HT-29 (cell line): ENCODE results near the gene GMNN. TPM values are rescaled to one million over a fixed set of nuclear protein-coding genes. Genes with fewer than 3 reads are reported as not detected.

Experiments used
- DNase-seq: peaks from one replicate; pipeline ENCODE4 v3.0.0-alpha.2; 2015; ENCODE audit warnings: low spot score
- total RNA-seq: library from RNA; depleted of rRNA; stranded (reverse); fragments of >200 nt; shearing (Covaris generic); gene quantifications from 2 replicates; pipeline ENCODE4 v1.2.3, GENCODE V29; 2014; rRNA removed

Gene GMNN
- total RNA-seq, 1 experiment from 2014 or later: 47.5 TPM

DNA sequence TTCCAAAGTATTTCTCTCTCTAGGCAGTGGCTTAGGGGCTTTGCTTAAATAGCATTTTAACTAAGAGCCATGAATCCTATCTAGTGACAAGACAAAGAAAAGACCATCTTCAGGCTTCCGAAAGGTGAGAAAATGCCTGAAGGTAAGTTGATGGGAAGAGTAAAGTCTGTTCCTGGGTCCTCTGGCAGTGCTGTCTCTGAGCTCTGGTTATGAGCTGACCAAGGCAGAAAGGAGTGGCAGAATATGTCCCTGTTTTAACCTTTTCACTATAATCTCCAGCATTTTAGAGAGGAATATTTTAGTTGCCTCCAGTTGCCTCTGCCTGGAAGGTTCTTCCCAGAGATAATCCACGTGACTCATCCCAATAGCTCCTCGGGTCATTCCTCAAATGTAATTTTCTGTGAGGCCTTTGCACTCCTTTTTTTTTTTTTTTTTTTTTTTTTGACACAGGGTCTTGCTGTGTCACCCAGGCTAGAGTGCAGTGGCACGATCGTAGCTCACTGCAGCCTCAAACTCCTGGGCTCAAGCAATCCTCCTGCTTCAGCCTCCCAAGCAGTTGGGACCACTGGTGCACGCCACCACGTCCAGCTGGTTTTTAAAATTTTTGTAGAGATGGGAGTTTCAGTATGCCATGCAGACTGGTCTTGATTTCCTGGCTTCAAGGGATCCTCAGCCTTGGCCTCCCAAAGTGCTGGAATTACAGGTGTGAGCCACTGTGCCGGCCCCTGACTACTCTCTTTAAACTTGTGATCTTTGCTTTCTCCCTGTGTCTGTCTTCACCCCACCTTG lies 27.7 kb downstream of the GMNN start:
- no peak for DNase-seq

GRCh38 chr6:24807584-24807983 lies 32.8 kb downstream of the GMNN start:
- DNase-seq: no peak

GRCh38 chr6:24809728-24810127 lies 35.0 kb downstream of the GMNN start:
- no peak for DNase-seq

DNA sequence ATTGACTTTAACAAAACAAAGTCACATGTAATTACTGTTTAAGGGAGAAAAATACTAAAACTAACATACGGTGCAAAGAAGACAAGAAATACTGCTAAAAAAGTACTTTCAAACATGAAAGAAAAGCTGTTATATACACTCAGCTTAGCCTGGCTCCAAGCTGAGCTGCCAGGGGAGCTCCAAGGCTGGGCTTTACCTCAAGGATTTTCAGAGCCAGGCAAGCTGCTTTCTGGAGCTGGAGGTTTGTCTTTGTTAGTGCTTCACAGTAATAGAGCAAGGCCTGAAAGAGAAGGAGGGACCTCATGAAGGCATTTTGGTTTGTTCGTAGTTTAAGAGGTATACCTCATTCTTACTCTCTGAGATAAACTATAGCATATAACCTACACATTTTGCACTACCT lies 43.6 kb downstream of the GMNN start:
- DNase-seq: no peak

GRCh38 chr6:24821860-24822444 lies 47.2 kb downstream of the GMNN start:
- no peak for DNase-seq

DNA sequence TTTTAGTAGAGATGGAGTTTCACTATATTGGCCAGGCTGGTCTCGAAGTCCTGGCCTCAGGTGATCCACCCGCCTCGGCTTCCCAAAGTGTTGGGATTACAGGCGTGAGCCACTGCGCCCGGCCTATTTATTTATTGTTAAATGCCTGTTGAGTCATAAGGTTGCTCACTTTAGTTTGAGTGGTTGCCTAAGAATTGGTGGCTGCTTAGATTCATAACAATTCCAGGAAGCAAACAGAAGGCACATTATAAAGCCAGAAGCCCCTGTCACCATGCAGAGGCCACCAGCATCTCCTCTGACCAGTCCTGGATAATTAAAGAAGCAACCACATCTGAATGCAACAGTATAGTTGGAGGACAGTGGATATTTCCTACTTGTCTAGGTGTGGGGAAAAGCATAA lies 48.0 kb downstream of the GMNN start:
- DNase-seq: no peak

DNA sequence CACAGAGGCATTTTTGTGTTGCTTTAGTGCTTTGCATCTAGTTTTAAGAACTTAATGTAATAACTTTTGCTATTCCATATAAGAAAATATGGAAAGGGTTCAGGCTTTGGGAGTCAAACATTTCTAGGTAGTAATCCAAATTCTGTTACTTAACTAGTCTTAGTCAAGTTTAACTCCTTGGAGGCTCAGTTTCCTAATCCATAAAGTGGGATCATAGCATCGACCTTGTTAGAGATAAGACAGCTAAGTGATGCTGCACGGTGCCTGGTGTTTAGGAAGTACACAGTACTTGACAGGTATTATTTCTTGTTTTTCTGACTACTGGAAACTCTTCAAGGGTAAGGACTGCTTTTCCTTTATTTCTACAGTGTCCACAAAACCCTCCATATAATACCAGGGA lies 48.4 kb downstream of the GMNN start:
- no peak for DNase-seq

- no peak for DNase-seq
These were observed 49.6 kb downstream of the GMNN start for GRCh38 chr6:24824142-24824938.

GRCh38 chr6:24825130-24825630 lies 50.4 kb downstream of the GMNN start:
- DNase-seq: no peak

- peak; percentile 41 for DNase-seq
These were observed 52.4 kb downstream of the GMNN start for GRCh38 chr6:24827162-24827561.

DNA sequence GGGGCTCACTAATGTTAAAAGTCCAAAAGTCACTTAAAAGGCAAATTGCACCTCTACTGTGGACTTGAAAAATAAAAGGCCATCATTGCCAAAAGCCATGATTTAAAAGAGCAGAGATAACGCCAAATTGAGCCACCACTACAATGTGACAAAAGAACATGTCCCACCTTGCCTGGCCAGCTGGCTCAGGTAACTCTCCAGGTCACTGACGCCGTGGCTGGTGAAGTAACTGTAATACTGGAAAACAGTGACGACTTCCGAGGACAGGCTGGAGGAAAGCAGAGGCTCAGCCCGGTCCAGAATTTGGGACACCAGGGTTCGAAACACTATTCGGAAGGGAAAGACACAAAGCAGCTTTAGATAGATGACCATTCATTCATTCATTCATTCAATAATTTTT lies 53.2 kb downstream of the GMNN start:
- DNase-seq: no peak

- no peak for DNase-seq
These were observed 54.9 kb downstream of the GMNN start for GRCh38 chr6:24829657-24830056.

DNA sequence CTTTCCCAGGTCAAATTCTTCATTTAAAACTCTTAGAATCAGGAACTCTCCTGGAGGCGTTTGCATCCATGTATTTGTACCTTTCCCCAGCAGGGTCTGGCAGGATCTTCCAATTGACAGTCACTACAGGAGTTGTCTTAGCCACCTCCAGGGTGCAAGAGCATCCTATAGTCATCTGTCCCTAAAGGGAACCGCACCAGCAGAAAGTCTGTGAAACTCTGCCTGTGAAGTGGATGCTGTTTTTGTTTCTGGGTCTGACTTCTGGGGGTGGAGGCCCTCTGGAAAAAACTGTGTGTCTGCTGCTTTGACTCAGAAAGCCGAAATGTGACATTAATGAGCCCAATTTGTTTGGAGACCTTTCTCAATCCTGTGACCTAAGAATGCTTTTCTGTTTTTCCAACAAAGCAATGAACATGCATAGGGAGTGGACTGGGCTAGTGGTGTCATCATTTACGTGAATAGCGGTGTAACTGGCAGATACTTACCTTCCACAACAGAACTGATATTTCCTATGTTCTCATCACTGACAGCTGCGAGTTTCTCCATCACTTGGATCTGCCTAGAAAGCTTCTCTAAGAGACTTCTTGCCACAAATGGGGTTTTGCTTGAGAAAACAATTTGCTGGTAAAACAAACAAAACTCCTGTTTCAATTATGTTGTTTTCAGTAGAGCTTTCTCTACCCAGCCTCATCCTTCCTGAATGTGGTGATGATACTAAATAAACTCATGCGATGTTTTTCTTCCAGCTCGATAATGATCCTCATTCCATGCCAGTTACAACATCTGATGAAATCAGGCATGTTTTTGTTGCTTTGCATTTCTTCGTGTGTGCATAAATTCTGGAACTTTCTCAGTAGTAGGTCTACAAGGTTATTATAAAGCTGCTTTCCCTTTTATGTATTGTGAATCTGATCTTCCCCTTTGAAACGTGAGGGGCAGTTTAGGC lies 57.3 kb downstream of the GMNN start:
- no peak for DNase-seq

GRCh38 chr6:24832794-24833193 lies 58.1 kb downstream of the GMNN start:
- no peak for DNase-seq

DNA sequence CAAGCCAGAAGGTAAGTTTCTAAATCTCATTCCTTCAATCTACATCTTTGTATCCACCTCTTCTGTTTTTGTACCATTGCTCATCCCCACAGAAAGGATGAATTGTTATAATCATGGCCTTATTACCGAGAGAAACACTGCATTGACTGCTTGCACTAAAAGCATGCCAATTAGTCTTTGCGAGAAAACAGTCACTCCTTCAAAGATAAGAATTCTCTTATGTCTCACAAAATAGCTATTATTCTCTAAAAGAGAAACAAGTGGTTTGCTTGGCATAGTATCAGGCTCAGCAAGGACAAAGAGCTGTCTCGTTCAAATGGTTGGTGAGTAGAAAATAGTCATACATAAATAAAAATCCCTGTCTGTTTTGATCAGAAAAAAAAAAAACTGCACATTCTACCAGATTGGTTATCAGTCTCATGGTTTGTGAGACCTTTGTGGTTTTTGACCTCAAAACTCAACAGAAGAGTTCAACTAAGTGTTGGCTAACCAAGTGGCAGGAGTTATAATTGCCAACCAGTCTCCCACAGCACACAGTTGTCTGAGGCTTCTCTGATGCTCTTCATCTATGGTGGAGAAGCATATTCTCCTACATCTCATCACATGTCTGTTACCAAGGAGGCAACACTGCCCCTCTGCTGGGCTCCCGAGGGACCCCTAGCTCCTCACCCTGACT lies 59.1 kb downstream of the GMNN start:
- DNase-seq: no peak

Other genes starting within 250 kb of the GMNN start
- gene KIAA0319, start 128.7 kb upstream of the GMNN start, total RNA-seq: 0.08 and 0.31 TPM in 2 replicates
- gene TDP2, start 108.0 kb upstream of the GMNN start, total RNA-seq: 13.3 and 14.4 TPM in 2 replicates
- gene ACOT13, start 107.9 kb upstream of the GMNN start, total RNA-seq: 8.7 and 9.9 TPM in 2 replicates
- gene C6orf62, start 55.8 kb upstream of the GMNN start, total RNA-seq: 50.6 and 52.4 TPM in 2 replicates
- gene ARMH2, start 24.0 kb downstream of the GMNN start, total RNA-seq: not detected in 2 replicates
- gene RIPOR2, start 161.0 kb downstream of the GMNN start, total RNA-seq: 0.20 and 0.29 TPM in 2 replicates